ENCODE measurements around the gene CCDC85C.
A peak's percentile ranks its signal among the peaks of the same experiment; 100 is the strongest.

CCDC85C gene

DNA sequence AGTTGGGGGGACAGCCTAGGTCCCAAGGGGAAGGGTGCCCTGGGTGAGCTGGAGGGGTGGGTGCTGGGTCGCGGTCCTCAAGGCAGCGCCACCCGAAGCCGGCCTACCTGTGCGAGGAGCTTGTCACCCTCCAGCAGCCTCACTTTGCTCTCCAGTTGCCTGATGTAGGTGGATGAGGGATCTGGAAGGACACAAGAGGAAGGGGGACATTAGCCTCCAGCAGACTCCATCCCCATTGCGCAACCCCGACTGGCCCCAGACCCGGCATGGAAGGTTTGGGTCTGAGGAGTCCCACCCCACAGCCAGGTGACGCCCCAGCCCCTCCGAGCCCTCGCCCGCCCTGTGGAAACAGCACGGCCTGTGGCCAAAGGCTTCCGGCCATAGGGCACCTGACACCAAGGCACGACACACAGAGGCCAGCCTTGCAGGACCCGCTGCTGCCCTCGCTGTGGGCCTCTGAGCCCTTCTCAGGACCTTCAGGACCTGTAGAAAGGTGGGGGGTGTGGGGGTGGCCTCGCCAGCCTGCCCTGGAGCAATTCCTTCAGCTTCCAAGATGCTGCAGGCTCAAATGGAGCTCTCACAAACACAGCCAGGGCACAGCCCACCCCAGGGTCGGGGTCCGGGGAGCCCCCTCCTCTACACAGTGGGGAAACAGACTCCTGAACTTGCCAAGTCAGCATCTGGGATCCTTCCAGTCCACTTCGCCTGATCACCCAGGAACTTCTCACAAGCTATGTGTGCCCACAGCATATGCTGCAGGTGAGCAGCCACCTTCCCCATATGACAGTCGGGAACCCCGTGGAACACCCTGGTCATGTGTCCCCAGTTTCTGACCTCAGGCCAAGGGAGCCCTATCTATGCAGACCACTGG lies 67.9 kb downstream of the CCDC85C start:
- Mint-ChIP-seq H3K27me3 (ENCODE audit: low read depth) (no peaks in the 10 kb centered on the region), H3K27ac (no peak overlapping the region), H3K4me3 (no peak overlapping the region), H3K4me1 (ENCODE audit: low read depth) (no peaks in the 10 kb centered on the region), H3K36me3 (ENCODE audit: low read depth) (no peaks in the 10 kb centered on the region), H3K9me3 (no peaks in the 10 kb centered on the region)
- DNase-seq (ENCODE audit: low spot score), result no peak

DNA sequence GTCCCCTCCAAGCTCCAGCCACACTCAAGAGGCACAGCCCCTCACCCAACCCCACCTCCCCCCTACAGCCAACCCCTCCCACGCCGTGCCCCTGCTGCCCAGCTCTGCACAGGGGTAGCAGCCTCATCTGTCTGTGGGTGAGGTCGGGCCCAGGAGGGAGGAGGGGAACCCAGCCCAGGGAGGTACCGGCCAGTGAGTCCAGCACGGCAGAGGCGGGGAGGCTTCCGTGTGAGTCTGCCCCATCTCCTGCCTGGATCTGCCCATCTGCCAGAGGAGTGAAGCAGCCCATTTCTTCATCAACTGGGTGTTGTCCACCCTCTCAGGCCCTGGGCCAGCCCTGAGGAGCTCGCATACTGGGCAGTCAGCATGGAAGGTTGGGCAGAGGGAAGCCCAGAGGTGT lies 68.6 kb downstream of the CCDC85C start:
- Mint-ChIP-seq H3K27me3 (ENCODE audit: low read depth) (no peaks in the 10 kb centered on the region), H3K4me3 (no peak overlapping the region), H3K9me3 (no peaks in the 10 kb centered on the region), H3K4me1 (ENCODE audit: low read depth) (no peaks in the 10 kb centered on the region), H3K27ac (no peak overlapping the region), H3K36me3 (ENCODE audit: low read depth) (no peaks in the 10 kb centered on the region)
- no peak for DNase-seq (ENCODE audit: low spot score)

DNA sequence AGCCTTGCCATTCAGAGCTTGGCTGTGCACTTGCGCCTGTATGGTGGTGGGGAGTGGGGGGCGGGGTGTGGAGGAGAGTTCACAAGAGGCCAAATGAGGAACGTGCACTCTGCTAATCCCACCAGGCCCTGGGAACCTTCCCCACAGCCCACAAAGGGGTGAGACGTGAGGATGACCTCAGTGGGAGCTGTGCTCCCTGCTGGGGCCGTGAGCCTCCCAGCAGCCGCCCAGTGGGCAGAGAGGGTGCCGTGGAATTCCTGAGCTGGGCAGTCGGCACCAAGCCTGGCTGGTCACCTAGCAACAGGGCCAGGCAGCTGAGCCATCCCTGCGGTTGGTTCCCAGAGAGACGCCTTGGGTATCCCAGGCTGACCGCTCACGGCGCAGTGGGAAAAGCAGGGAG lies 69.1 kb downstream of the CCDC85C start:
- no peaks in the 10 kb centered on the region for H3K4me1 Mint-ChIP-seq (ENCODE audit: low read depth)

DNA sequence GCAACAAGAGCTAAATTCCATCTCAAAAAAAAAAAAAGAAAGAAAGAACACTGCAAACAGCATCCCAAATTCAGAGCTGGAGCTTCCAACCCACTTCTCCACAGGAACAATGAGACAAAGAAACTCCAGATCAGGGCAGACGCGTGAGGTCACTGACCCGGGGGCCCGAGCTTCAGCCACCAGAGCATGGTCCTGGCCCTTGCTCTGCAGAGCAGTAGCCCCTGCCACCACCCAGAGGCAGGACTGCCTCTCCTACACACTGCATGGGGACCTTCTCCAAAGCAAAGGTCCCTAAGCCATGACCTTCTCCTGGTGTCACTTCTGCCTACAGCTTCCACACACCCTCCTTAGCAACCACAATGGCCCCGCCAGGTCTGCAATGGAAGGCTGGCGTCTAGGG lies 69.7 kb downstream of the CCDC85C start:
- no peaks in the 10 kb centered on the region for H3K36me3 Mint-ChIP-seq (ENCODE audit: low read depth)
- no peaks in the 10 kb centered on the region for H3K27me3 Mint-ChIP-seq (ENCODE audit: low read depth)
- H3K4me1 Mint-ChIP-seq (ENCODE audit: low read depth), result no peaks in the 10 kb centered on the region
- no peak overlapping the region for H3K27ac Mint-ChIP-seq
- H3K4me3 Mint-ChIP-seq, result no peak overlapping the region
- DNase-seq (ENCODE audit: low spot score), result no peak
- H3K9me3 Mint-ChIP-seq, result no peaks in the 10 kb centered on the region

More for the DNA sequence above, 69.1 kb downstream of the CCDC85C start:
- H3K4me3 Mint-ChIP-seq, result no peak overlapping the region
- DNase-seq (ENCODE audit: low spot score), result no peak
- no peaks in the 10 kb centered on the region for H3K27me3 Mint-ChIP-seq (ENCODE audit: low read depth)
- no peaks in the 10 kb centered on the region for H3K36me3 Mint-ChIP-seq (ENCODE audit: low read depth)
- H3K27ac Mint-ChIP-seq, result no peak overlapping the region
- H3K9me3 Mint-ChIP-seq, result no peaks in the 10 kb centered on the region

DNA sequence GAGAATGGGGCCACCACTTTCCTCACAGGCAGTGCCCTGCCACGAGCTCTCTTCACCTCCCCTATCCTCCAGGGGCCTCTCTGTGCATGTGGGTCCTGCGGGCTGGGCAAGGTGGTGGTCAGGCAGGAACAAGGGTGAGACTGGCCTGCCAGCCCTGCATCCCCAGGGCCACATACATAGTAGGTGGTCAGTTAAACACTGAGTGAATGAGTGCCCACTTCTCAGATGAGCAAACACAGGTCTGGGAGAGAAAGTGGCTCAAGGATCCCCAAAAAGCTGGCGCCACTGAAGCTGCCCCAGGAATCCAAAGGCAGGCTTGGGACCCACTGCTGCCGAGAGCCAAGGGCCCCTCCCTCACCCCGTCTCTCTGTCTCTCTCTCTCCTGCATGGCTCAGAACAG lies 71.7 kb downstream of the CCDC85C start:
- Mint-ChIP-seq H3K36me3 (ENCODE audit: low read depth) (no peaks in the 10 kb centered on the region), H3K27me3 (ENCODE audit: low read depth) (no peaks in the 10 kb centered on the region), H3K4me3 (no peak overlapping the region), H3K9me3 (no peaks in the 10 kb centered on the region), H3K4me1 (ENCODE audit: low read depth) (no peaks in the 10 kb centered on the region), H3K27ac (no peak overlapping the region)
- DNase-seq (ENCODE audit: low spot score), result no peak

DNA sequence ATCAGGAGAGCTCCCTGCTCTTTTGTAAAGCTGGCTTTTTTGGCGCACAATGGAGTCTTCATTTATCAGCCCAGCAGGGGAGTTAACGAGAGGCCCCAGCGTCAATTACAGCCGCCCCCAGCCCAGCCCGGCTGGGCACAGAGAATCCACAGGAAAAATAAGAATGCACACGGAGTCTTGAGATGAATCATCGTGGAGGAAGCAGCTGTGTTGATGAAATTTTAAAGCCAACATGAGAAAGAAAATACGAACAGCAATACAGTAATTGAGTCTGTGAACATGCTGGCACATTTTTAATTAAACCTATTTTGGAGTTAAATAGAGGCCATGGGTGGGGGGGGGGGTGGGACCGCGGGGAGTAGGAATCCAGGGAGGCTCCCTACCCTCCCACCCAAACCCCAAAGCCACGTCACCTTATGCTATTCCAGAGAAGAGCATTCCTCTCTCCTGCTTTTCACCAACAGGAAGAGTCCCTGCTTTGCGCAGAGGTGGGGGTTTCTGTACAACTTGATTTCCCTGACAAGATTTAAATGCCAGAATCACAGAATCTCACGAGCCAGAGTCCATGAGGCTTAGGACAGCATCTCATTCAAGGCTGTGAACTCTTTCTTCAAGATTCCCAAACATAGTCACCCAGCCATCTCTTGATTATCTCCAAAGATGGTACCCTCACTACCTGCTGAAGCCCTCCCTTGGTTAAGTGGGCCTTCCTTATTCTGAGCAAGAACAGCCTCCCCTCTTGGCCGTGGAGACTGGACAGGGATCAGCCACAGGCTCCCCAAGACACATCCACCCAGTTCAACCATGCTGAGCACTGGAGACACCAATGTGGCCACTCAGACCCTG lies 72.5 kb downstream of the CCDC85C start:
- no peak for DNase-seq (ENCODE audit: low spot score)
- H3K4me1 Mint-ChIP-seq (ENCODE audit: low read depth), result no peaks in the 10 kb centered on the region
- H3K27me3 Mint-ChIP-seq (ENCODE audit: low read depth), result no peaks in the 10 kb centered on the region
- H3K36me3 Mint-ChIP-seq (ENCODE audit: low read depth), result no peaks in the 10 kb centered on the region
- no peak overlapping the region for H3K27ac Mint-ChIP-seq
- H3K4me3 Mint-ChIP-seq, result no peak overlapping the region
- H3K9me3 Mint-ChIP-seq, result no peaks in the 10 kb centered on the region

DNA sequence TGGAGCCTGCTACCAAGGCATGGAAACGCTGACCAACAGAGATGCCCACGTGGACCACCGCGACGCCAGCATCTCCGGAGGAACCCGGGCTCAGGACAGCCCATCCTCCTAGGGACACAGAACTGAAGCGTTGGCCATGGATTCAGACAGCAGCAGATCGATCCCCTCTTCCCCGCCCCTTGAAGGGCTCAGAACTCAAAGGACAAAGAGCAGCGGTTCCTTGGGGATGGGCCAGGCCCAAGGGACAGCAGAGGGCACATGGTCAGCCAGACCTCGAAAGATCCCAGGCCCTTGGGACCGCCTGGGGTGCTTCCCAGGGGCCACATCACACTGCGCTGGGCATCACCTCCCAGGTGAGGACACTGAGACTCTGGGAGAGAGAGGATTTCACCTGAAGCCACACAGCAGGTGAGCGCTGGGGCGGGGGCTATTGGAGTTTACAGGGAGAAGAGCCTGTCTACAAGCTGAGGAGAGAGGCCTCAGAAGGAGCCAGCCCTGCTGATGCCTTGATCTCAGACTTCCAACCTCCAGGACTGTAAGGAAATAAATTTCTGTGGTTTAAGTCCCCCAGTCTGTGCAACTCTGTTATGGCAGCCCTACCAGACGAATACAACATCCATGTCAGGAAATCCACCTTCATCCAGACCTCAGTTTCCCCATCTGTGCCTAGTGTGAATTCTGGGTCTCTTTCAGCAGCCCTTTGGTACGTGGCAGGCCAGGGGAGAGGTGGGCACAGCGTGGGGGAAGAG lies 73.4 kb downstream of the CCDC85C start:
- no peaks in the 10 kb centered on the region for H3K36me3 Mint-ChIP-seq (ENCODE audit: low read depth)
- H3K4me3 Mint-ChIP-seq, result no peak overlapping the region
- no peak for DNase-seq (ENCODE audit: low spot score)
- H3K27ac Mint-ChIP-seq, result no peak overlapping the region
- H3K4me1 Mint-ChIP-seq (ENCODE audit: low read depth), result no peaks in the 10 kb centered on the region
- H3K9me3 Mint-ChIP-seq, result no peaks in the 10 kb centered on the region
- no peaks in the 10 kb centered on the region for H3K27me3 Mint-ChIP-seq (ENCODE audit: low read depth)

DNA sequence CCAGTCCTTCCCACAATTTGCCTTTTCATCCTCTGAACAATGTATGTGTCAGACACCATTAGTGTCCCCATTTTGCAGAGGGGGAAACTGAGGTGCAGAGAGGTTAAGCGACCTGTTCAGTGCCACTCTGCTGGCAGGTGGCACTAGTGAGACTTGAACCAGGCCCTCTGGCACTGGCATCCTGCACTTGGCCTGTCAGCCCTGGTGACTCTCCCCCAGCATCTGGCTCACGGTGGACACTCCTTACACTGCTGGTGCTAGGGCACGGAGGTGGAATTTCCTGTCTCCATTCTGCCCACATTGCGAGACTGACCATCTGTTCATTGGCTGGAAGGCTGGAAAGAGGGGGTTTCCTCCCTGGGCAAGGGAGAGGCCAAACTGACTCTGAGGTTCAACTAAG lies 74.1 kb downstream of the CCDC85C start:
- Mint-ChIP-seq H3K4me3 (no peak overlapping the region), H3K4me1 (ENCODE audit: low read depth) (peaks cover 2% of the 10 kb centered on the region), H3K36me3 (ENCODE audit: low read depth) (no peaks in the 10 kb centered on the region), H3K9me3 (no peaks in the 10 kb centered on the region), H3K27ac (no peak overlapping the region), H3K27me3 (ENCODE audit: low read depth) (no peaks in the 10 kb centered on the region)
- DNase-seq (ENCODE audit: low spot score), result no peak

DNA sequence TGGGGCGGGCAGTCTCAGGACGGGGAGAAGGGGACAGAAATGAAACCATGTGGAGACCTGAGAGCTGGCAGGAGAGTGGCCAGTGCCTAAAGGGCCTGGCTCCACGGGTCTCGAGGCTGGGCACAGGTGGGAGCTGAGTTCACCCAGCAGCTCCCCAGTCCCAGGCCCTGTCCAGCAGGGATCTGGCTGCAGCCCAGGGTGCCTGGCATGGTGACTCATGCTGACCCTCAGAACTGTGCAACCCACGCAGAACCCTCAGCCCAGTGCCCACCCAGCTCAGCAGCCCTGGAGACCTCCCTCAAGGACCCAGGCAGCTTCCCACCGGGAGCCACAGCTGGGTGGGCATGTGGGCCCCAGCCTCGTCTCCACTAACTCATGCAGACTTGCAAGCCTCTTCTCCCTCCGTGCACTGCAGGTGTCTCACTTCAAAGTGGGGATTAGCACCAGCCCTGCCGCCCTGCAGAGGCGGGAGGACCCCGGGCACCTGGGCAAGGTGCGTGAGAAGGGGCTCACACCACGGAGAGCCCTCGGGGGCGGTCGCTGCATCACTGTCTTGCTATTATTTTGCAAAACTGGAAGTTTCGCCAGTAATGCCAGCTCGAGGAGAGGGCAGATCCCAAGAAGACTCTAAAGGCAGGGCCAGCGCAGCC lies 76.5 kb downstream of the CCDC85C start:
- Mint-ChIP-seq H3K9me3 (no peaks in the 10 kb centered on the region), H3K27ac (no peak overlapping the region), H3K4me1 (ENCODE audit: low read depth) (peaks cover 2% of the 10 kb centered on the region), H3K36me3 (ENCODE audit: low read depth) (no peaks in the 10 kb centered on the region), H3K4me3 (no peak overlapping the region), H3K27me3 (ENCODE audit: low read depth) (no peaks in the 10 kb centered on the region)
- no peak for DNase-seq (ENCODE audit: low spot score)

DNA sequence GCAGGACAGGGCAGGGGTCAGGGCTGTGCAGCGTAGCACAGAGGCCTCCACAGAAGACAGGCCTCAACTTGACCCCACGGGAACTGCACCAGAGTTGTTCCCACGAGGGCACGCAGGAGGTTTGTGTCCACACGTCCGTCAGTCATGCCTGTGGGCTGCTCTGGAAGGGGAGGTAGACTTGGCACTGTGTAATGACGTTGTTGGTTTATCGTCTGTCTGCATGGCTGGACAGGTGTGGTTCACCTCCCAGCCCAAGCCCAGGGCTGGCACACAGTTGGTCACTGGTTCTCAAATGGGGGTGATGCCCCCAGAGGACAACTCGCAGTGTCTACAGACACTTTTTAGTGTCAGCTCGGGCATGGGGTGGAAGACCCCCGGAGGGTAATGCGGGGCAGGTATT lies 77.0 kb downstream of the CCDC85C start:
- Mint-ChIP-seq H3K4me3 (no peak overlapping the region), H3K9me3 (no peaks in the 10 kb centered on the region), H3K4me1 (ENCODE audit: low read depth) (peaks cover 2% of the 10 kb centered on the region), H3K36me3 (ENCODE audit: low read depth) (no peaks in the 10 kb centered on the region), H3K27me3 (ENCODE audit: low read depth) (no peaks in the 10 kb centered on the region), H3K27ac (no peak overlapping the region)
- no peak for DNase-seq (ENCODE audit: low spot score)

DNA sequence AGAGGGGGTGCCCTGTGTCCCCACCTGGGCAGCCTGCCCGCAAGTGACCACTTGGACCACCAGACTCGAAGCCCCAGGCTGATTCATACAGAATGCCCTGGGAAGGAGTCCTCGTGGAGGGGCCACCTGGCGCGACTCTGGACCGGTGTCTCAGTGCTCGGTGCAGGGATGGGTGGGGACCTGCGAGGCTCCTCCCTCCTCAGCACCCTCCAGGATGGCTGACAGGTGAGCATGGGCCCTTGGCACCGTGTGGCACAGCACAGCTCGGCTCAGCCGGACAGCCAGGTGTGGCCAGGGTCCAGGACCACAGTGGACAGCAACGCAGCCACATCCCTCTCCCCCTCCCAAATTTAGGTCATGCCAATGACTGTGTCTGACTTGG lies 78.3 kb downstream of the CCDC85C start:
- Mint-ChIP-seq H3K27me3 (ENCODE audit: low read depth) (no peaks in the 10 kb centered on the region), H3K9me3 (no peaks in the 10 kb centered on the region), H3K4me1 (ENCODE audit: low read depth) (peaks cover 2% of the 10 kb centered on the region), H3K4me3 (no peak overlapping the region), H3K36me3 (ENCODE audit: low read depth) (no peaks in the 10 kb centered on the region), H3K27ac (no peak overlapping the region)
- DNase-seq (ENCODE audit: low spot score), result no peak

DNA sequence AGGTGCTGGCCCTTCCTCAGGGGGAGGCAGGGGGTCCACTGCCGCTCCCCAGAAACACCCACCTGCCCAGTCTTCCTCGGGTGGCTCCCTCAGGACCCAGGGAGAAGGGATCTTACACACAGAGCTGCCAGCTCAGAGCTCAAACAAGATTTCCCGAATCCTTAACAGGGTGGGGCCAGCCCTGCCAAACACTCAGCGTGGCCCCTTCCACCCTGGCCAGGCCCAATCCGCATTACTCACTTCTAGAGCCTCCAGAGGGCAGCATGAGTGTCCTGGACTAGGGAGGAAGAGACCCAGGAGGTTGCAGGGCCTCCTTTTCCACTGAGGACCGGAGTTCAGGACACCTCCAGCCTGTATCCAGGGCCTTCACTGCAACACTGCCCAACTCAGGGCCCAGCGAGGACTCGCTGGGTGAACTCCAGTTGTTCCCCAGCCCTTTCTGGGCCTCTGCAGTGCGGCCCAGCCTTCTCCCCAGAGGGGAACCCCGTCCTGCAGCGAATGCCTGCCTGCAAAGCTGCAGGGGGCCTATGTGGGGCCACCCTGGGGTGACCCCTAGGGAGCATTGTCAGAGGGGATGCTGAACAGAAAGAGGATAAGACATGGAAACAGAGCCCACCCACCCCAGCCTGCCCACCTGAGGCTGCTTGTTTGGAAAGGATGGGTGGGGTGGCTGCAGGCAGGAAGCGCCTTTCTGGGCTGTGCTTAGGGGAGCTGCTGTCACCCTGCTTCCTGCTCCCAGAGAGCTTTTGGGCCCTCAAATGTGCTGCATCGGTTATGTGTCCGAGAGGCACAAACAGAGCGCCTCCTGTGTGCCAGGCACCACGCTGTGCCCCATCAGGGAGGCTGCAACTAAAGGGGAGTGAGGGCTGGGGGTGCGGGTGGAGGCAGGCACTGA lies 79.0 kb downstream of the CCDC85C start:
- Mint-ChIP-seq H3K4me1 (ENCODE audit: low read depth) (peaks cover 2% of the 10 kb centered on the region), H3K36me3 (ENCODE audit: low read depth) (no peaks in the 10 kb centered on the region), H3K27ac (peak overlapping the region; percentile 89), H3K27me3 (ENCODE audit: low read depth) (no peaks in the 10 kb centered on the region), H3K4me3 (peak overlapping the region; percentile 45), H3K9me3 (no peaks in the 10 kb centered on the region)
- no peak for DNase-seq (ENCODE audit: low spot score)

Measured in T-helper 2 cell treated with Interferon-gamma antibody and Interleukin-4, amounts not matched to agents 5 μg/mL and 100 μg/mL, for 36 hours (primary cell).